Measurements from ENCODE around the gene EIF2B5.
"Not testable (repeated sequence)": the region's sequence is repeated elsewhere in the genome, so short reads cannot be mapped to it uniquely, and the experiment has no call there.

EIF2B5 gene

GRCh38 chr3:184155644-184156521 is 20.7 kb downstream of the EIF2B5 start:
- DNase-seq (ENCODE audit: low spot score): peak; percentile 65
- no peak for TF ChIP-seq CTCF (IDR thresholded peaks at IDR 0.05; ENCODE audit: borderline replicate concordance, control extremely low read depth, extremely low read depth, insufficient read depth, missing control alignments)
- in situ Hi-C loops (cut with MboI; ENCODE audit: low sequenced_read_pairs, unreplicated experiment): no loop called here

- TF ChIP-seq CTCF (IDR thresholded peaks at IDR 0.05; ENCODE audit: borderline replicate concordance, control extremely low read depth, extremely low read depth, insufficient read depth, missing control alignments): no peak
- peak; percentile 59 for DNase-seq (ENCODE audit: low spot score)
Observed at GRCh38 chr3:184156522-184156955, 21.4 kb downstream of the EIF2B5 start.

GRCh38 chr3:184157206-184157605 is 22.0 kb downstream of the EIF2B5 start:
- in situ Hi-C loops (cut with MboI; ENCODE audit: low sequenced_read_pairs, unreplicated experiment): no loop called here
- no peak for DNase-seq (ENCODE audit: low spot score)
- TF ChIP-seq CTCF (IDR thresholded peaks at IDR 0.05; ENCODE audit: borderline replicate concordance, control extremely low read depth, extremely low read depth, insufficient read depth, missing control alignments): no peak

More at GRCh38 chr3:184156522-184156955, 21.4 kb downstream of the EIF2B5 start:
- in situ Hi-C loops (cut with MboI; ENCODE audit: low sequenced_read_pairs, unreplicated experiment): no loop called here

- DNase-seq (ENCODE audit: low spot score): no peak
- no peak for TF ChIP-seq CTCF (IDR thresholded peaks at IDR 0.05; ENCODE audit: borderline replicate concordance, control extremely low read depth, extremely low read depth, insufficient read depth, missing control alignments)
- in situ Hi-C loops (cut with MboI; ENCODE audit: low sequenced_read_pairs, unreplicated experiment): no loop called here
Observed at GRCh38 chr3:184158404-184158803, 23.2 kb downstream of the EIF2B5 start.

- in situ Hi-C loops (cut with MboI; ENCODE audit: low sequenced_read_pairs, unreplicated experiment): no loop called here
- peak; percentile 68 for DNase-seq (ENCODE audit: low spot score)
- TF ChIP-seq CTCF (IDR thresholded peaks at IDR 0.05; ENCODE audit: borderline replicate concordance, control extremely low read depth, extremely low read depth, insufficient read depth, missing control alignments): no peak
Observed at GRCh38 chr3:184160456-184160855, 25.3 kb downstream of the EIF2B5 start.

- in situ Hi-C loops (cut with MboI; ENCODE audit: low sequenced_read_pairs, unreplicated experiment); DNase-seq (ENCODE audit: low spot score): not testable (repeated sequence)
Observed at GRCh38 chr3:184162571-184163070, 27.5 kb downstream of the EIF2B5 start.

GRCh38 chr3:184164648-184165330 is 29.6 kb downstream of the EIF2B5 start:
- in situ Hi-C loops (cut with MboI; ENCODE audit: low sequenced_read_pairs, unreplicated experiment): no loop called here
- DNase-seq (ENCODE audit: low spot score): no peak
- TF ChIP-seq CTCF (IDR thresholded peaks at IDR 0.05; ENCODE audit: borderline replicate concordance, control extremely low read depth, extremely low read depth, insufficient read depth, missing control alignments): no peak

Data from GM13976 (cell line).